ENCODE measurements around the gene ARSG.
A peak's percentile ranks its signal among the peaks of the same experiment; 100 is the strongest.
"Not testable (repeated sequence)": the region's sequence is repeated elsewhere in the genome, so short reads cannot be mapped to it uniquely, and the experiment has no call there.

The ARSG gene

DNA sequence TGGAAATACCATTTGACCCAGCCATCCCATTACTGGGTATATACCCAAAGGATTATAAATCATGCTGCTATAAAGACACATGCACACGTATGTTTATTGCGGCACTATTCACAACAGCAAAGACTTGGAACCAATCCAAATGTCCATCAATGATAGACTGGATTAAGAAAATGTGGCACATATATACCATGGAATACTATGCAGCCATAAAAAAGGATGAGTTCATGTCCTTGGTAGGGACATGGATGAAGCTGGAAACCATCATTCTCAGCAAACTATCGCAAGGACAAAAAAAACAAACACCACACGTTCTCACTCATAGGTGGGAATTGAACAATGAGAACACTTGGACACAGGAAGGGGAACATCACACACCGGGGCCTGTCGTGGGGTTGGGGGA is 9.3 kb upstream of the ARSG start:
- not testable (repeated sequence) for DNase-seq

GRCh38 chr17:68288375-68288774 is 2.9 kb upstream of the ARSG start:
- DNase-seq: no peak

GRCh38 chr17:68288804-68289203 is 2.5 kb upstream of the ARSG start:
- DNase-seq: no peak

- no peak for DNase-seq
These were observed 1.8 kb upstream of the ARSG start for GRCh38 chr17:68289473-68289872.

GRCh38 chr17:68289936-68290267 is 1.4 kb upstream of the ARSG start:
- no peak for DNase-seq

DNA sequence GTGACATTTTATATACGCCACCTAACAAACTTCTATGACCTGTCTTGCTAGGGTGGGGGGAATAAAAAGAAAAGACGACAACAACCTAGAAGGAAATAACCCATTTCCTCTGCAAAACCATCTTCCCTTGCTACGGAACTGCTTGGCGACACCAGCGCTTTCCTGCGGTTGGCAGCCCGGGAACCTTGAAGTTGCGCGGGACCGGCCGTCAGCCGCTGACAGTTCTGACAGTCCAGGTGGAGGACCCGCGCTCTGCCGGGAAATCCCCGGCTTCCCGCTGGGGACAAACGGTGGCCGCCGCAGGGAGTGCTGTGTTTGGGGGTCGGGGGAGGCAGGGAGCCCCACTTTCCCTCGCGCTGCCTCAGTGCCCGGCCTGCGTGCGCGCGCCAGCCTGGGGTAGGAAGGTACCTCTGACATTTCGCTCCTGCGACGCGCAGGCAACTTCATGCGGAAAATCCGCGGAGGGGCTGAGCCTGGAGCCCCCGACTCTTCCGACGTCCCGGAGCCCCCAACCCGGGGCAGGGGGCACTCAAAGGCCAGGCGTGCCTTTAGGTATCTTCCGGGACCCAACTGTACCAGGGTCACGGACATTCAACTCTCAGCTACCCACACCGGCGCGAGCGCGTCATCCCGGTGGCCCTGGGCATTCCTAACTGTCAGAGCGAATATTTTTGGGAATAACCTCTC is 884 bp upstream of the ARSG start:
- no peak for DNase-seq

GRCh38 chr17:68291836-68292688 is 767 bp downstream of the ARSG start:
- peak; percentile 62 for DNase-seq

DNA sequence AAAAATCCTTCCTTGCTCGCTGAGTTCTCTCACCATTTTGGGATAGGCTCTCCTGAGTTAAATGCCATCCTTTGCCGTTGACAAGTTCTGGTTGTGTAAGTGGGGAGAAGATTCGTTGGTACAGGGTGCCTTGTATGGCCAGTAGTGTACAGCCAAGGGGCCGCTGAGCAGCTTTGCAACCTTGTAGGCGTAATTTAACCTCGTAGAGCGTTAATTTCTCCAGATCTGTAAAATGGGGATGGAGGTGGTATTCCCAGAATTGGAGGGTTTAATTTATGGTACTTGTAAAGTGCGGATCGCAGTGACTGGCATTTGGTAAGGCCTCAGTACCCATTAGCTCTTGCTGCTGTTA is 1.4 kb downstream of the ARSG start:
- DNase-seq: no peak

DNA sequence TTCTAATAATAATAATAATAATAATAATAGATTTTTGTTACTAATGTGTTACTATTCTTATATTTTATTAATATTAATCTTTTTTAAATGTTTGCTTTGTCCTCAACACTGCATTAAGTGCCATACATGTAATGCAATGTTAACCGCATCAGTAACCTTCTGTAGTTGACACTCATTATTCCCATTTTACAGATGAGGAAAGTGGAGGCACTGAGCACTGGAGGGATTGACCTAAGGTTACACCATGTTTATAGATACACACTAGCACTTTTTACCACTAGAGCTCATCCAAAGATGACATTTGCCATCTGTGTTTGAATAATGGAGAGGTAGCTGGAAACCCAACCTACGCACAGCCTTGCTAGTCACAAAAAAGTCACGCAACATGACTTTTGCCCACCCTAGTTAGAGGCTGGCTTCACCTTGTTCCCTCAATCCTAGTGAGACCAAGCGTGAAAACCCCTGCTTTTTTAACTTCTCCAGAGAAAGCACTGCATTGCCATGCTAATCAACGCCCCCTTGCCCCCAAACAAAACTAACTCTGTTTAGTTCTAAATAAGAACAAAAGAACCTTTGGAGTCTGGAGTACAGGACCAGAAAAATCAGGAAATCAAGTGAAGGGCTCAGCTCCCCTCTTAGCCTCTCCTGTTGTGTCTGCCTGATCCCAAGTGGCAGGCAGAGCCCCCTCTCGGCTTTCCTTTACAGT is 2.3 kb downstream of the ARSG start:
- DNase-seq: no peak

GRCh38 chr17:68294196-68294555 is 2.9 kb downstream of the ARSG start:
- DNase-seq: no peak

- no peak for DNase-seq
These were observed 3.3 kb downstream of the ARSG start for GRCh38 chr17:68294617-68295016.

GRCh38 chr17:68295086-68295485 is 3.8 kb downstream of the ARSG start:
- DNase-seq: no peak

GRCh38 chr17:68296217-68297191 is 5.2 kb downstream of the ARSG start:
- DNase-seq: no peak

- no peak for DNase-seq
These were observed 5.9 kb downstream of the ARSG start for GRCh38 chr17:68297195-68297594.

DNA sequence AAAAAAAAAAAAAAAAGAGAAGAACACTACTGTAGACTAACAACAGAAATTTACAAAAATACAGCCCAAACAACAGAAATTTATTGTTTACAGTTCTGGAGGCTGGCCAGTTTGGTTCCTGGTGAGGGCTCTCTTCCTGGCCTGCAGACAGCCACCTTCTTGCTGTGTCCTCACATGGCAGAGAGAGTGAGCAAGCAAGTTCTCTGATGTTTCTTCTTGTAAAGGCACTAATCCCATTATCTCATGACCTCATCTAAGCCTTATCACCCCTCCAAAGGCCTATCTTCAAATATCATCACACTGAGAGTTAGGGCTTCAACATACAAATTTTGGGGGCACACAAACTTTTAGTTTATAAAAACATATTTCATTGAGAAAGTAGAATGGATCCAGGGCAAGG is 7.3 kb downstream of the ARSG start:
- no peak for DNase-seq

DNA sequence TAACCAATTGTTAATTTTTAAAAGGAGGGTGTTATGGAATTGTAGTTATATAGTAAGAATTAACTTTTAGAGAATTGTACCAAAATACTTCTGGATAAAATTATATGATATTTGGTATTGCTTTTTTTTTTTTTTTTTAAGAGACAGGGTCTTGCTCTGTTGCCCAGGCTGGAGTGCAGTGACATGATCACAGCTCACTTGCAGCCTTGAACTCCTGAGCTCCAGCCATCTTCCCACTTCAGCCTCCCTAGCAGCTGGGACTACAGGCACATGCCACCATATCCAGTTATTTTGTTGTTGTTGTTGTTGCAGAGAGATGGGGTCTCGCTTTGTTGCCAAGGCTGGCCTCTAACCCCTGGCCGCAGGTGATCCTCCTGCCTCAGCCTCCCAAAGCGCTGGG is 8.5 kb downstream of the ARSG start:
- DNase-seq: no peak

DNA sequence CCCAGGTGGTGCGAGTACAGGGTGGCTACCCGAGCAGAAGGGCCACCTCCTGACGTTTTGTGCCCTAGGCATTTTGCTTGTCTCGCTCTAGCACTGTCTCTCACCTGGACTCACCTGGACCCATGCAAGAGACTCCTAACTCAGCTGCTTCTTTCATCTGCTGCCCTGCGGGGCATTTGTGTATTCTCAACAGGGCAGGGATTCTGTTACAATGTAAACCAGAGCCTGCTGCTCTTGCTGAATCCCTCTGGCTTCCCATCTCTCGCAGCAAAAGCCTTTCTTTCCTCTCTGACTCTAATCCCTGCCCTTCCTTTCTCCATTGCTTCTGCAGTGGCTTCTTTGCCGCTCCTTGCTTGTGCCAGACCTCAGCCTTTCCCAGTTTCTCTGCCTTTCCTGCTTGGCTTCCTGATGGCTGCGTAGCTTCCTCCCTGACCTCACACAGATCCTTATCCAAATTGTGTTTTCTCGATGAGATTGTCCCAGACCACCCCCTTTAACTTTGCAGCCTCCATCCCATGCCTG is 10.2 kb downstream of the ARSG start:
- peak; percentile 20 for DNase-seq

GRCh38 chr17:68302066-68302564 is 10.8 kb downstream of the ARSG start:
- peak; percentile 25 for DNase-seq

GRCh38 chr17:68302666-68303065 is 11.4 kb downstream of the ARSG start:
- no peak for DNase-seq

DNA sequence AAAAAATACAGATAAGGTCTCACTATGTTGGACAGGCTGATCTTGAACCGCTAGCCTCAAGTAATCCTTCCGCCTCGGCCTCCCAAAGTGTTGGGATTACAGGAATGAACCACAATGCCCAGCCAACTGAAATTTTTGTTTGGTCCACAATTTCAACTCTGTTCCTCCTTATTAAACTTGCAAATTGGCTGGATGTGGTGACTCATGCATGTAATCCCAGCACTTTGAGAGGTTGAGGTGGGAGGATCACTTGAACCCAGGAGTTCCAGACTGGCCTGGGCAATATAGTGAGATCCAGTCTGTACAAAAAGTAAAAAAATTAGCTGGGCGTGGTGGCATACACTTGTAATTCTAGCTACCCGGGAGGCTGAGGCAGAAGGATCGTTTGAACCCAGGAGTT is 13.4 kb downstream of the ARSG start:
- no peak for DNase-seq

GRCh38 chr17:68305142-68305541 is 13.8 kb downstream of the ARSG start:
- DNase-seq: no peak

DNA sequence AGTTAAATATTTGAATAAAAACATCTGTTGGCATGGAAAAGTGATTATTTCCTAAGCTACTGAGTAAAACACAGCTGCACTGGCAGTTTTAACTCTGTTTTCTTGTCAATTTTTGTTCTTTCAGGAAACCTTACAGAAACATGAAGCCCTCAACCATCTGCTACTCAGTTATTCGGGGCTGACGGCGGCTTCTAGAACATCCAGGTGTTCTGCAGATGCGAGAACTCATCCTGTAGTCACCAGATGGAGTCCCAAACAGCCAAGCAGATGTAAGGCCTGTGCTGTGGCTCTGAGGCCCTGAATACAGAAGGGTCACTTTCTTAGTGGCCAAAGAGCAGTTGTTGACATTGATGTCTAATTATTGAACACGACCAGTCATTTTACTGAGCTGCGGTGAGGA is 15.5 kb downstream of the ARSG start:
- no peak for DNase-seq

DNA sequence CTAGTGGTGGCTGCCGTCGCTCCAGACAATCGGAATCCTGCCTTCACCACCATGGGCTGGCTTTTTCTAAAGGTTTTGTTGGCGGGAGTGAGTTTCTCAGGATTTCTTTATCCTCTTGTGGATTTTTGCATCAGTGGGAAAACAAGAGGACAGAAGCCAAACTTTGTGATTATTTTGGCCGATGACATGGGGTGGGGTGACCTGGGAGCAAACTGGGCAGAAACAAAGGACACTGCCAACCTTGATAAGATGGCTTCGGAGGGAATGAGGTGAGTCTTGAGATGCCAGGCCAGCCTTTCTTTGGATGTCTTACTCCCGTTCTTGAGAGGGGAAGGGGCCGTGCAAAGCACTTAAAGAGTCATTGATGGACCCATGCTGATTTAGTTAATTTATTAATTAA is 16.1 kb downstream of the ARSG start:
- DNase-seq: no peak
